ENCODE measurements around the gene TAS2R50. TPM values are rescaled to one million over a fixed set of nuclear protein-coding genes. Genes with fewer than 3 reads are reported as not detected.
"Not testable (repeated sequence)": the region's sequence is repeated elsewhere in the genome, so short reads cannot be mapped to it uniquely, and the experiment has no call there.

Gene TAS2R50
- 0.55 TPM for total RNA-seq
- long read RNA-seq = 0 reads

- no peaks in the 10 kb centered on the region for H3K4me1 ChIP-seq
- no peaks in the 10 kb centered on the region for H3K27me3 ChIP-seq
- no peaks in the 10 kb centered on the region for H3K36me3 ChIP-seq
- DNase-seq = no peak
- no peaks in the 10 kb centered on the region for H3K9me3 ChIP-seq
- no peak for ATAC-seq
- no peak for TF ChIP-seq CTCF (IDR thresholded peaks at IDR 0.05)
- intact Hi-C loops (cut with DNase I) = no loop called here
- no peak within 1 kb of the TSS for H3K4me3 ChIP-seq
- H3K27ac ChIP-seq = no peak within 1 kb of the TSS
Observed at GRCh38 chr12:10986812-10987211, at the start of gene TAS2R50. TAS2R50 (minus strand) TSS chr12:10986912; CDS start chr12:10986860, 52 bp downstream.

- H3K4me3 ChIP-seq; H3K27me3 ChIP-seq; H3K36me3 ChIP-seq; H3K4me1 ChIP-seq; H3K9me3 ChIP-seq; H3K27ac ChIP-seq; ATAC-seq; DNase-seq; intact Hi-C loops (cut with DNase I): not testable (repeated sequence)
Observed at GRCh38 chr12:11033959-11034358, 47.2 kb upstream of the TAS2R50 start.

- Histone ChIP-seq H3K27ac (no peak within 1 kb of the TSS), H3K9me3 (no peaks in the 10 kb centered on the region), H3K4me1 (no peaks in the 10 kb centered on the region), H3K36me3 (no peaks in the 10 kb centered on the region), H3K27me3 (no peaks in the 10 kb centered on the region), H3K4me3 (no peak within 1 kb of the TSS)
- no peak for TF ChIP-seq CTCF (IDR thresholded peaks at IDR 0.05)
- ATAC-seq (no peak), DNase-seq (no peak)
- intact Hi-C loops (cut with DNase I) = no loop called here
Observed at GRCh38 chr12:11031307-11031706, 44.6 kb upstream of the TAS2R50 start, which contains the start of gene TAS2R31. TAS2R31 (minus strand) TSS chr12:11031407; CDS start chr12:11031335, 72 bp downstream.

- no peak for TF ChIP-seq CTCF (IDR thresholded peaks at IDR 0.05)
- Histone ChIP-seq H3K36me3 (no peaks in the 10 kb centered on the region), H3K4me1 (no peaks in the 10 kb centered on the region), H3K9me3 (no peaks in the 10 kb centered on the region), H3K4me3 (no peak overlapping the region), H3K27ac (no peak overlapping the region), H3K27me3 (no peaks in the 10 kb centered on the region)
- ATAC-seq (no peak), DNase-seq (no peak)
- intact Hi-C loops (cut with DNase I) = no loop called here
Observed at GRCh38 chr12:11026118-11026517, 39.4 kb upstream of the TAS2R50 start.

- Histone ChIP-seq H3K9me3 (no peaks in the 10 kb centered on the region), H3K27me3 (no peaks in the 10 kb centered on the region), H3K36me3 (no peaks in the 10 kb centered on the region), H3K4me1 (no peaks in the 10 kb centered on the region), H3K27ac (no peak overlapping the region), H3K4me3 (no peak overlapping the region)
- ATAC-seq (no peak), DNase-seq (no peak)
- intact Hi-C loops (cut with DNase I) = no loop called here
- no peak for TF ChIP-seq CTCF (IDR thresholded peaks at IDR 0.05)
Observed at GRCh38 chr12:11023387-11023786, 36.7 kb upstream of the TAS2R50 start.

GRCh38 chr12:11022520-11022919, 35.8 kb upstream of the TAS2R50 start, which contains the start of gene TAS2R19:
TAS2R19 (minus strand) TSS chr12:11022620; CDS start chr12:11022571, 49 bp downstream.
- DNase-seq (no peak), ATAC-seq (no peak)
- H3K9me3 ChIP-seq = no peaks in the 10 kb centered on the region
- no peaks in the 10 kb centered on the region for H3K27me3 ChIP-seq
- H3K36me3 ChIP-seq = no peaks in the 10 kb centered on the region
- intact Hi-C loops (cut with DNase I) = no loop called here
- no peak within 1 kb of the TSS for H3K27ac ChIP-seq
- no peak for TF ChIP-seq CTCF (IDR thresholded peaks at IDR 0.05)
- no peaks in the 10 kb centered on the region for H3K4me1 ChIP-seq
- H3K4me3 ChIP-seq = no peak within 1 kb of the TSS
